Ascending aorta (tissue), 2 donors: Measurements from ENCODE around the gene MMP23B. TPM values are rescaled to one million over a fixed set of nuclear protein-coding genes. Genes with fewer than 3 reads are reported as not detected.

Experiments
- DNase-seq, 2 donors: peaks; one replicate each; pipeline ENCODE4 v3.0.0-alpha.2; 2019; ENCODE audit warnings: low spot score in 2 of 2
- H3K27ac ChIP-seq, 2 donors: fragments of 200-600 bp; sonication (generic); one replicate each; pipeline ENCODE4 v1.5.1; 2016 to 2017; ENCODE audit warnings: mild to moderate bottlenecking in 1 of 2
- H3K27me3 ChIP-seq: fragments of 200-600 bp; sonication (generic); one replicate; pipeline ENCODE4 v1.5.1; 2017
- H3K36me3 ChIP-seq, 2 donors: fragments of 200-600 bp; sonication (generic); one replicate each; pipeline ENCODE4 v1.5.1; 2016
- H3K4me1 ChIP-seq, 2 donors: fragments of 200-600 bp; sonication (generic); one replicate each; pipeline ENCODE4 v1.5.1; 2016 to 2017; ENCODE audit warnings: mild to moderate bottlenecking in 1 of 2
- H3K4me3 ChIP-seq, 2 donors: fragments of 200-600 bp; sonication (generic); one replicate each; pipeline ENCODE4 v1.5.1; 2016 to 2017; ENCODE audit warnings: mild to moderate bottlenecking in 1 of 2
- H3K9me3 ChIP-seq, 2 donors: fragments of 200-600 bp; sonication (generic); one replicate each; pipeline ENCODE4 v1.5.1; 2016
- intact Hi-C: fragments of 100-400 bp; cut with DNase I; formaldehyde crosslinking; loops from one replicate; pipeline ENCODE4 v1.15.1; 2023
- total RNA-seq: library from RNA; depleted of rRNA; stranded (reverse); fragments of >200 nt; gene quantifications from one replicate; pipeline ENCODE4 v1.1.0, GENCODE V29; 2016
- TF ChIP-seq, protein P1 (sequence below), 3 experiments: fragments of 200-600 bp in 2 of 3; fragments of 450-650 bp in 1 of 3; sonication (generic) in 2 of 3; IDR thresholded peaks; one replicate each; pipeline ENCODE4 v1.5.1; 2016 to 2019; ENCODE audit warnings: antibody characterized with exemption in 3 of 3, mild to moderate bottlenecking in 1 of 3, moderate library complexity in 1 of 3

Gene MMP23B
- total RNA-seq, 1 donor from 2014 or later = 71.3 TPM

- TF ChIP-seq, protein P1, sequence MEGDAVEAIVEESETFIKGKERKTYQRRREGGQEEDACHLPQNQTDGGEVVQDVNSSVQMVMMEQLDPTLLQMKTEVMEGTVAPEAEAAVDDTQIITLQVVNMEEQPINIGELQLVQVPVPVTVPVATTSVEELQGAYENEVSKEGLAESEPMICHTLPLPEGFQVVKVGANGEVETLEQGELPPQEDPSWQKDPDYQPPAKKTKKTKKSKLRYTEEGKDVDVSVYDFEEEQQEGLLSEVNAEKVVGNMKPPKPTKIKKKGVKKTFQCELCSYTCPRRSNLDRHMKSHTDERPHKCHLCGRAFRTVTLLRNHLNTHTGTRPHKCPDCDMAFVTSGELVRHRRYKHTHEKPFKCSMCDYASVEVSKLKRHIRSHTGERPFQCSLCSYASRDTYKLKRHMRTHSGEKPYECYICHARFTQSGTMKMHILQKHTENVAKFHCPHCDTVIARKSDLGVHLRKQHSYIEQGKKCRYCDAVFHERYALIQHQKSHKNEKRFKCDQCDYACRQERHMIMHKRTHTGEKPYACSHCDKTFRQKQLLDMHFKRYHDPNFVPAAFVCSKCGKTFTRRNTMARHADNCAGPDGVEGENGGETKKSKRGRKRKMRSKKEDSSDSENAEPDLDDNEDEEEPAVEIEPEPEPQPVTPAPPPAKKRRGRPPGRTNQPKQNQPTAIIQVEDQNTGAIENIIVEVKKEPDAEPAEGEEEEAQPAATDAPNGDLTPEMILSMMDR (IDR thresholded peaks at IDR 0.05) = no peak
- Histone ChIP-seq H3K4me3 (no peak overlapping the region), H3K36me3 (peaks cover 0 to 14% of the 10 kb centered on the region in 2 donors), H3K4me1 (peaks cover 4 to 10% of the 10 kb centered on the region in 2 donors), H3K9me3 (no peaks in the 10 kb centered on the region), H3K27me3 (no peaks in the 10 kb centered on the region), H3K27ac (no peak overlapping the region)
- intact Hi-C loops = loop anchor here (5.0 to 10.0 kb wide), 3 partner anchors 37 to 287 kb away; partner anchors contain the start of genes CDK11B and MRPL20
- no peak for DNase-seq
Measured at GRCh38 chr1:1619917-1620361, 12.0 kb upstream of the MMP23B start.

GRCh38 chr1:1620433-1621139 is 11.4 kb upstream of the MMP23B start:
- intact Hi-C loops = no loop called here
- Histone ChIP-seq H3K27ac (no peak overlapping the region), H3K36me3 (peaks cover 0 to 14% of the 10 kb centered on the region in 2 donors), H3K4me1 (peaks cover 4 to 10% of the 10 kb centered on the region in 2 donors), H3K9me3 (no peaks in the 10 kb centered on the region), H3K4me3 (no peak overlapping the region), H3K27me3 (no peaks in the 10 kb centered on the region)
- no peak for DNase-seq
- TF ChIP-seq, protein P1 (IDR thresholded peaks at IDR 0.05) = no peak

DNA sequence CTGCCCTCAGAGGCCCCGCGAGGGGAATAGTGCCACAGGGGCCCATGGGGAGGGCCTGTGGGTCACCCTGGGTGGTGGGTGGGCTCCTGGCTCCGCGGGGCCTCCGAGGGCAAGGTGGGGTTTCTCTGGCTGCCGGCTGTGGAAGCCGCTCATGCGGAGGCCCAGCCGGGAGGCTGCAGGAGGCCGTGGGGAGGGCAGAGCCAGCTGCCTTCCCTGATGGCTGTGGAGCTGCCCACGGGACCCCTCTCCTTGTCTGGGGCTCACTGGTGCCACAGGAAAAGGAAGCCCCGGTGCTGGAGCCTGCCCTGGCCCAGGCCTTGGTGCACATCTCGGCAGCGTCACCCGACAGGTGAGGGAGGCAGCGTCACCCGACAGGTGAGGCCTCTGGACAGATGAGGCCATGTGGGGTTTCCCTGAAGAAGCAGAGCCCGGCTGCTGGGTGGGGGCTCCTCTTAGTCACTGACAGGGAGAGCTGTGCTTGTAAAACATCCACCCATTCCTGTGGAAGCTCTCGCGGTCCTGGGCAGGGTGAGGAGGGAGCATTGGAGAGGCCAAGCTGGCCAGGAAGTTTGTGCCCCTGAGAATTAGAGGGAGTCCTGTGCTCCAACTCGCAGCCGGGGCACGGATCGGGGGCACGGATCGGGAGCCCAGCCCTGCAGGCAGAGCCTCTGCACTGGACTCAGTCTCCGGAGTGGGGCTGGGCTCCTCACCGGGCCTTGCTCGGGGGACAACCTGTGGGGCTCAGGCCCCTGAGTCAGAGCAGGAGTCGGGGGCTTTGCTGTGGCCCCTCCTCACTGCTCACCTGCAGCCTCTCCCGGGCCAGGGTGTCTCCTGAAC is 10.6 kb upstream of the MMP23B start:
- Histone ChIP-seq H3K4me1 (peaks cover 4 to 8% of the 10 kb centered on the region in 2 donors), H3K4me3 (no peak overlapping the region), H3K27me3 (no peaks in the 10 kb centered on the region), H3K27ac (no peak overlapping the region), H3K36me3 (peaks cover 0 to 14% of the 10 kb centered on the region in 2 donors), H3K9me3 (no peaks in the 10 kb centered on the region)
- intact Hi-C loops = no loop called here
- DNase-seq = no peak
- TF ChIP-seq, protein P1 (IDR thresholded peaks at IDR 0.05) = no peak

GRCh38 chr1:1622010-1622787 is 9.8 kb upstream of the MMP23B start:
- TF ChIP-seq, protein P1 (IDR thresholded peaks at IDR 0.05) = no peak
- intact Hi-C loops = no loop called here
- Histone ChIP-seq H3K4me3 (no peak overlapping the region), H3K4me1 (peaks cover 0 to under 1% of the 10 kb centered on the region in 2 donors), H3K9me3 (no peaks in the 10 kb centered on the region), H3K27me3 (no peaks in the 10 kb centered on the region), H3K36me3 (peaks cover 5 to 22% of the 10 kb centered on the region in 2 donors), H3K27ac (no peak overlapping the region)
- DNase-seq = no peak

- intact Hi-C loops = no loop called here
- no peaks in the 10 kb centered on the region for H3K9me3 ChIP-seq
- no peak overlapping the region for H3K4me3 ChIP-seq
- peaks cover 6 to 27% of the 10 kb centered on the region in 2 donors for H3K36me3 ChIP-seq
- no peaks in the 10 kb centered on the region for H3K4me1 ChIP-seq
- H3K27me3 ChIP-seq = no peaks in the 10 kb centered on the region
- DNase-seq = no peak
- no peak overlapping the region for H3K27ac ChIP-seq
- TF ChIP-seq, protein P1 (IDR thresholded peaks at IDR 0.05) = no peak
Measured at GRCh38 chr1:1622788-1623094, 9.2 kb upstream of the MMP23B start.
